Neural progenitor cell (in vitro differentiated cells): Measurements from ENCODE around the gene PTPRG. TPM values are rescaled to one million over a fixed set of nuclear protein-coding genes. Genes with fewer than 3 reads are reported as not detected.

ENCODE experiments used
- DNase-seq: peaks from one replicate; pipeline ENCODE4 v3.0.0-alpha.2; 2016; ENCODE audit warnings: low spot score
- H2AFZ ChIP-seq: fragments of 200-600 bp; sonication (generic); replicated peaks from 2 replicates; pipeline ENCODE4 v1.6.1; 2016; ENCODE audit warnings: antibody characterized with exemption
- H3F3A ChIP-seq: fragments of 200-600 bp; sonication (generic); 2 replicates; pipeline ENCODE4 v1.6.1; 2016; ENCODE audit warnings: antibody characterized with exemption, low read depth
- H3K27ac ChIP-seq: fragments of 200-600 bp; sonication (generic); 2 replicates; pipeline ENCODE4 v1.5.1; 2016; ENCODE audit warnings: mild to moderate bottlenecking
- H3K27me3 ChIP-seq: fragments of 200-600 bp; sonication (generic); 2 replicates; pipeline ENCODE4 v1.6.1; 2016; ENCODE audit warnings: mild to moderate bottlenecking, moderate library complexity
- H3K36me3 ChIP-seq: fragments of 200-600 bp; sonication (generic); 2 replicates; pipeline ENCODE4 v1.5.1; 2016
- H3K4me1 ChIP-seq: fragments of 200-600 bp; sonication (generic); 2 replicates; pipeline ENCODE4 v1.6.1; 2016; ENCODE audit warnings: mixed run types
- H3K4me2 ChIP-seq: fragments of 200-600 bp; sonication (generic); 2 replicates; pipeline ENCODE4 v1.6.1; 2016
- H3K4me3 ChIP-seq: fragments of 200-600 bp; sonication (generic); 2 replicates; pipeline ENCODE4 v1.5.1; 2016
- H3K79me2 ChIP-seq: fragments of 200-600 bp; sonication (generic); 2 replicates; pipeline ENCODE4 v1.6.1; 2016; ENCODE audit warnings: low read depth
- H3K9ac ChIP-seq: fragments of 200-600 bp; sonication (generic); 2 replicates; pipeline ENCODE4 v1.6.1; 2016
- H3K9me3 ChIP-seq: fragments of 200-600 bp; sonication (generic); 2 replicates; pipeline ENCODE4 v1.5.1; 2016; ENCODE audit warnings: low read depth
- H4K20me1 ChIP-seq: fragments of 200-600 bp; sonication (generic); 2 replicates; pipeline ENCODE4 v1.6.1; 2016; ENCODE audit warnings: low read depth
- H3K27ac Mint-ChIP-seq: 3 replicates; pipeline ENCODE4 v1.8.0; 2021; ENCODE audit warnings: mixed read lengths
- H3K27me3 Mint-ChIP-seq: 2 replicates; pipeline ENCODE4 v1.8.0; 2022; ENCODE audit warnings: low read depth, mild to moderate bottlenecking, inconsistent platforms, moderate library complexity, mixed read lengths; ENCODE audit not compliant: insufficient read depth
- H3K36me3 Mint-ChIP-seq: 3 replicates; pipeline ENCODE4 v1.8.0; 2021; ENCODE audit warnings: mixed read lengths
- H3K4me1 Mint-ChIP-seq: 3 replicates; pipeline ENCODE4 v1.8.0; 2021; ENCODE audit warnings: mixed read lengths
- H3K4me3 Mint-ChIP-seq: 3 replicates; pipeline ENCODE4 v1.8.0; 2021; ENCODE audit warnings: mild to moderate bottlenecking, moderate library complexity, mixed read lengths
- H3K9me3 Mint-ChIP-seq: 3 replicates; pipeline ENCODE4 v1.8.0; 2020; ENCODE audit warnings: mixed read lengths
- EZH2 ChIP-seq: fragments of 200-600 bp; sonication (generic); IDR thresholded peaks from 2 replicates; pipeline ENCODE4 v1.6.1; 2017; ENCODE audit warnings: antibody characterized with exemption, mild to moderate bottlenecking, moderate library complexity
- EZH2phosphoT487 ChIP-seq: fragments of 200-600 bp; sonication (generic); IDR thresholded peaks from 2 replicates; pipeline ENCODE4 v1.6.1; 2017; ENCODE audit warnings: antibody characterized with exemption
- total RNA-seq: library from RNA; depleted of rRNA; stranded (reverse); fragments of >200 nt; gene quantifications from 2 replicates; pipeline ENCODE4 v1.2.3, GENCODE V29; 2015; ENCODE audit warnings: low replicate concordance
- TF ChIP-seq, protein P1 (sequence below): fragments of 200-600 bp; sonication (generic); IDR thresholded peaks from 2 replicates; pipeline ENCODE4 v1.5.1; 2017; ENCODE audit warnings: antibody characterized with exemption, mild to moderate bottlenecking

PTPRG gene
- total RNA-seq, 1 donor from 2014 or later, result 65.3 TPM

DNA sequence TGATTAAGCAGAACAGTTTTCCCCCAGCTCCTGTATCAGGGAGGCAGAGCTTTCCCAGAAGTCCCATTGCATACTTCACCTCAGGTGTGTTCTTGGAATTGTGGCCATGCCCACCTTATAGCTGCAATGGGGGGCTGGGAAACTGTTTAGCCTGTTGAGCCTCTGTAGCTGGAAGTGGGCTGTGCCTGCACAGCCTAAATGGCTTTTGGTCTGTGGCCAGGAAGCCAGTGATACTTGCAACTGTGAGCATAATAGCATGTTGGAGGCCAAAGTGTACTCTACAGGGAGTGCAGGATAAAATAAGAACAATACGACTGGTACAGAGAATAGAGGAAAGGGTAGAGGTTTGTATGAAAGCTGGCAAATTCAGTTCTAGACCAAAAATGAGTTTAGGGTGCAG is 248.5 kb downstream of the PTPRG start:
- no peaks in the 10 kb centered on the region for H3K27me3 ChIP-seq
- no peak overlapping the region for H3K4me3 Mint-ChIP-seq
- H2AFZ ChIP-seq, result no peak overlapping the region
- no peaks in the 10 kb centered on the region for H3K36me3 ChIP-seq
- peaks cover 42% of the 10 kb centered on the region for H3K4me1 ChIP-seq
- H3K27me3 Mint-ChIP-seq, result no peaks in the 10 kb centered on the region
- H3K4me2 ChIP-seq, result no peak overlapping the region
- no peaks in the 10 kb centered on the region for H3F3A ChIP-seq
- peaks cover 86% of the 10 kb centered on the region for H4K20me1 ChIP-seq
- H3K79me2 ChIP-seq, result peaks cover 84% of the 10 kb centered on the region
- TF ChIP-seq, protein P1, sequence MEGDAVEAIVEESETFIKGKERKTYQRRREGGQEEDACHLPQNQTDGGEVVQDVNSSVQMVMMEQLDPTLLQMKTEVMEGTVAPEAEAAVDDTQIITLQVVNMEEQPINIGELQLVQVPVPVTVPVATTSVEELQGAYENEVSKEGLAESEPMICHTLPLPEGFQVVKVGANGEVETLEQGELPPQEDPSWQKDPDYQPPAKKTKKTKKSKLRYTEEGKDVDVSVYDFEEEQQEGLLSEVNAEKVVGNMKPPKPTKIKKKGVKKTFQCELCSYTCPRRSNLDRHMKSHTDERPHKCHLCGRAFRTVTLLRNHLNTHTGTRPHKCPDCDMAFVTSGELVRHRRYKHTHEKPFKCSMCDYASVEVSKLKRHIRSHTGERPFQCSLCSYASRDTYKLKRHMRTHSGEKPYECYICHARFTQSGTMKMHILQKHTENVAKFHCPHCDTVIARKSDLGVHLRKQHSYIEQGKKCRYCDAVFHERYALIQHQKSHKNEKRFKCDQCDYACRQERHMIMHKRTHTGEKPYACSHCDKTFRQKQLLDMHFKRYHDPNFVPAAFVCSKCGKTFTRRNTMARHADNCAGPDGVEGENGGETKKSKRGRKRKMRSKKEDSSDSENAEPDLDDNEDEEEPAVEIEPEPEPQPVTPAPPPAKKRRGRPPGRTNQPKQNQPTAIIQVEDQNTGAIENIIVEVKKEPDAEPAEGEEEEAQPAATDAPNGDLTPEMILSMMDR, result no peak
- TF ChIP-seq EZH2phosphoT487 (no peak), EZH2 (no peak)
- no peak for DNase-seq
- H3K4me3 ChIP-seq, result no peak overlapping the region
- no peaks in the 10 kb centered on the region for H3K36me3 Mint-ChIP-seq
- no peaks in the 10 kb centered on the region for H3K9me3 Mint-ChIP-seq
- no peak overlapping the region for H3K27ac ChIP-seq
- H3K9me3 ChIP-seq, result no peaks in the 10 kb centered on the region
- peaks cover 47% of the 10 kb centered on the region for H3K4me1 Mint-ChIP-seq
- no peak overlapping the region for H3K27ac Mint-ChIP-seq
- H3K9ac ChIP-seq, result no peak overlapping the region

DNA sequence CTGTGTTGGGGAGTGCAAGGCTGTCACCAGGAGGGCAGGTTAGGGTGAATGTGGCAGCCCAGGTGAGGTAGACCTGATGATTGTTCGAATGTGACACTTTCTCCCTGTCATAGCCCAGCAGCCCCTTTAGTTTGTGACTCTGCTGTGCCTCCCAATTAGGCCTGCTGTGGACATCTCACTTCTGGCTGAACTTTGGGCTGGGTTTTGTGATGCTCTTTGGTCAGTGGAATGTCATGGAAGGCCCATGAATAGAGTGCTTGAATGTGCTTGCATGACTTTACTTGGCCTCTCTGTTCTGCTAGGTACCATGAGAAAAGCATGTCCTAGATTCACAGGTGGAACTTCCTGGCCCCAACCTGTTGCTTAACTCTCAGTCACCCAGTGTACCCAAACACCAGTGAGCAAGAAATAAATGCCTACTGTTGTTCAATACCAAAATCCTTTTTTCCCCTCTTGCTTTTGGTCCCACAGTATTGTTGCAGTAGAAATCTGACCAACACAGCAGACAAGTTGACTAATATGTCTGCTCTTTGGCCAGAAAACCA is 249.7 kb downstream of the PTPRG start:
- no peak overlapping the region for H3K4me2 ChIP-seq
- peaks cover 39% of the 10 kb centered on the region for H3K4me1 ChIP-seq
- no peak overlapping the region for H3K9ac ChIP-seq
- H3K4me3 Mint-ChIP-seq, result no peak overlapping the region
- H3K79me2 ChIP-seq, result peaks cover 84% of the 10 kb centered on the region
- no peak overlapping the region for H3K27ac ChIP-seq
- no peaks in the 10 kb centered on the region for H3K27me3 ChIP-seq
- no peaks in the 10 kb centered on the region for H3K9me3 Mint-ChIP-seq
- H3K36me3 Mint-ChIP-seq, result no peaks in the 10 kb centered on the region
- no peaks in the 10 kb centered on the region for H3F3A ChIP-seq
- peaks cover 40% of the 10 kb centered on the region for H3K4me1 Mint-ChIP-seq
- DNase-seq, result no peak
- no peaks in the 10 kb centered on the region for H3K27me3 Mint-ChIP-seq
- no peak overlapping the region for H3K27ac Mint-ChIP-seq
- peaks cover 82% of the 10 kb centered on the region for H4K20me1 ChIP-seq
- H3K36me3 ChIP-seq, result no peaks in the 10 kb centered on the region
- H3K9me3 ChIP-seq, result no peaks in the 10 kb centered on the region
- TF ChIP-seq EZH2phosphoT487, result no peak
- TF ChIP-seq, protein P1, result no peak
- no peak for TF ChIP-seq EZH2
- no peak overlapping the region for H3K4me3 ChIP-seq
- H2AFZ ChIP-seq, result no peak overlapping the region

- no peak overlapping the region for H3K27ac ChIP-seq
- H3K27me3 ChIP-seq, result no peaks in the 10 kb centered on the region
- Mint-ChIP-seq H3K9me3 (no peaks in the 10 kb centered on the region), H3K36me3 (no peaks in the 10 kb centered on the region), H3K4me3 (no peak overlapping the region), H3K27me3 (no peaks in the 10 kb centered on the region), H3K4me1 (peaks cover 36% of the 10 kb centered on the region), H3K27ac (no peak overlapping the region)
- no peak overlapping the region for H3K4me2 ChIP-seq
- no peak overlapping the region for H3K4me3 ChIP-seq
- no peaks in the 10 kb centered on the region for H3F3A ChIP-seq
- no peaks in the 10 kb centered on the region for H3K9me3 ChIP-seq
- H2AFZ ChIP-seq, result no peak overlapping the region
- no peak for DNase-seq
- peaks cover 81% of the 10 kb centered on the region for H4K20me1 ChIP-seq
- H3K4me1 ChIP-seq, result peaks cover 33% of the 10 kb centered on the region
- H3K9ac ChIP-seq, result no peak overlapping the region
- H3K36me3 ChIP-seq, result no peaks in the 10 kb centered on the region
- H3K79me2 ChIP-seq, result peaks cover 84% of the 10 kb centered on the region
- TF ChIP-seq, protein P1, result no peak
- TF ChIP-seq EZH2phosphoT487 (no peak), EZH2 (no peak)
Observed at GRCh38 chr3:61811652-61812051, 250.3 kb downstream of the PTPRG start.
